Activated T-helper 9 cell treated with anti-CD3 and anti-CD28 coated beads, Interleukin-2, amount 50 U/mL, for 16 hours (primary cell): Measurements from ENCODE around the gene PIP5K1A.
A peak's percentile ranks its signal among the peaks of the same experiment; 100 is the strongest.
"Not testable (repeated sequence)": the region's sequence is repeated elsewhere in the genome, so short reads cannot be mapped to it uniquely, and the experiment has no call there.

Source experiments
- DNase-seq: peaks from one replicate; pipeline ENCODE4 v3.0.0-alpha.2; 2020; ENCODE audit warnings: low read depth

The PIP5K1A gene

DNA sequence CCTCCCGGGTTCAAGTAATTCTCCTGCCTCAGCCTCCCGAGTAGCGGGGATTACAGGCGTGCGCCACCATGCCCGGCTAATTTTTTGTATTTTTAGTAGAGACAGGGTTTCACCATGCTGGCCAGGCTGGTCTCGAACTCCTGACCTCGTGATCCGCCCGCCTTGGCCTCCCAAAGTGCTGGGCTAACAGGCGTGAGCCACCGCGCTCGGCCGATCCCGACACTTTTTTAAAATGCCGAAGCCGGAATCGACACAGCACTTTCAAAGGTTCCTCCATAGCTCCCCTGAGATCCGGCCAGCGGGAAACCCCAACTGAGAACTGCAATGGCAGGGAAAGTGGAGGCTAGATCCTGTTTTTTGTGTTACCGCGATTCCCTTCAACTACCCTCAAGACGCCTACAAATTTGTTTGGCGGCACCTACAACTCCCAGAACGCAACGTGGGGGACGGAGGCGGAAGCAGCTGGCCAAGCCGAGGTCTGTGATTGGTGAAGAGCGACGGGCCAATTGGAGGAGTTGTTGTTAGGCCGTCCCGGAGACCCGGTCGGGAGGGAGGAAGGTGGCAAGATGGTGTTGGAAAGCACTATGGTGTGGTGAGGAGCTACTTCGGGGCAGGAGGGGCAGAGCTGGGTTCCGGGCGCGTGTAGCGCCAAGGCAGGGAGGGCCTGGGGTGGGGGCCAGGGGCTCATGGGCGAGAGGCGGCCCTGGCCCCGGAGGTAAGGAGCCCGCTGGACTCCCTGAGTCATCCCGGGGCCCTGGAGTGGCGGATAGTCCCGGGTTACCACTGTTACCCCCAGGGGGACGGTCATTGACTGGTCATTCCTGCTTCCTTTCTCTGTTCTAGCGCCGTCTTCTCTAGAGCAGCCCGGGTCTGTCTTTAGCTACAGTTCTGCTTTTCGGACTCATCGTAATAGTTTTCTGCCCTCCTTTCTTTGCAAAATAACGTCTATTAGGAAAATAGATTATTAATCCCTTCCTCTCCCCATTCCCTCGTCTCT, 56.2 kb downstream of the PIP5K1A start, which contains the start of gene PSMD4:
PSMD4 (plus strand) TSS at position 518 of the 997 bp plus-strand sequence; CDS start at position 567, 49 bp downstream.
- DNase-seq: peak; percentile 86

DNA sequence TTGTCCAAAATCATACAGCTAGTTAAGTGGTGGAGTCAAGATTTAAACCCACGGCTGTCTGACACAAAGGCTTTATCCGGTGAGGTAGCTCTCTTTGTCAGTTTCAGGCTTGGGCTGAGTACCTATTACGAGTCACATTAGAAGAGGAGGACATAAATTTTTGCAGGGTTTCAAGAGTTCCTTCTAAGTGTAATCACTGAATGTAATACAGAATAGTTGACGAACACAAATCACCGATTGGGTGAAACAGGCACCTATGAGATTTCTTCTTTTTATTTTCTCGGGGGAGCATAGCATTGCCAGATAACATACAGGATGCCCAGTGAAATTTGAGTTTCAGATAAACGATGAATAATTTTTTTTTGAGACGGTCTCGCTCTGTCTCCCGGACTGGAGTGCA, 57.0 kb downstream of the PIP5K1A start:
- DNase-seq: no peak

DNA sequence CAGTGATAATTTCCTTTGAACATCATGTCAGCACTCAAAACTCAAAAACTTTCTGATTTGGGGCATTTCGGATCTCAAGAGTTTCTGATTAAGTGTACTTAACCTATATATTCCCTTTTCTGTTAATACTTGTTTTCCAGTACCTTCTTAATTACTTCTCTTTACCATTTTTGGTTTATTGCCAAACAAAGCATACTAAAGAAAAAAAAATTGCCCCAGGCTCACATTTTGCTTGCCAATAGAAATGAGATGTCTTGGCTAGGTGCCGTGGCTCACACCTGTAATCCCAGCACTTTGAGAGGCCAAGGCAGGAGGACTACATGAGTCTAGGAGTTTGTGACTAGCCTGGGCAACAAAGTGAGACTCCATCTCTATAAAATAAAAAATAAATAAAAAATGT, 61.0 kb downstream of the PIP5K1A start:
- no peak for DNase-seq

DNA sequence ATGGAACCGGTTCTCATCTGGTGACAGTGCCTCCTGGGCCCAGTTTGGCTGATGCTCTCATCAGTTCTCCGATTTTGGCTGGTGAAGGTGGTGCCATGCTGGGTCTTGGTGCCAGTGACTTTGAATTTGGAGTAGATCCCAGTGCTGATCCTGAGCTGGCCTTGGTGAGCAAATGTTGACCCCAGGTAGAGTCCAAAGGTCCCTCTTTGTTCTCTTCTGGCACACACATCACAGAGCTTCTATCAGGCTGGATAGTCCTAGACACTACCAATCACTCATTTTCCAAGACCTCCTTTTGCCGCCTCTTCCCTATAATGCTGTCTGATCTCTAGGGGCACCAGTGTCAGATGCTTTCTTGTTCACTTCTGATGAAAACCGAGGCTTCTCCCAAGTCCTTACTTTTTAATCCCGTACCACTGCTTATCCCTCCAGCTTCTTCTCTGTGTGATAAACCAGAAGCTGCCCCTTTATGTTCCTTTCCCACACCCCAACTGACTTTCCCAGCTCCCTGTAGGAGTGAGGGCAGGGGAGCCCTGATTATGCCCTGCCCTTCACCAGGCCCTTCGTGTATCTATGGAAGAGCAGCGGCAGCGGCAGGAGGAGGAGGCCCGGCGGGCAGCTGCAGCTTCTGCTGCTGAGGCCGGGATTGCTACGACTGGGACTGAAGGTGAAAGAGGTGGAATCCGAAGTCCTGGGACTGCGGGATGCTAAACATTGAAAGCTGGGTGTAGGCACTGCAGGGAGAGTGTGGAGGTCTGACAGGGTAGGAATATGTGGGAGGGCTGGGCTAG, 67.3 kb downstream of the PIP5K1A start:
- DNase-seq: no peak

DNA sequence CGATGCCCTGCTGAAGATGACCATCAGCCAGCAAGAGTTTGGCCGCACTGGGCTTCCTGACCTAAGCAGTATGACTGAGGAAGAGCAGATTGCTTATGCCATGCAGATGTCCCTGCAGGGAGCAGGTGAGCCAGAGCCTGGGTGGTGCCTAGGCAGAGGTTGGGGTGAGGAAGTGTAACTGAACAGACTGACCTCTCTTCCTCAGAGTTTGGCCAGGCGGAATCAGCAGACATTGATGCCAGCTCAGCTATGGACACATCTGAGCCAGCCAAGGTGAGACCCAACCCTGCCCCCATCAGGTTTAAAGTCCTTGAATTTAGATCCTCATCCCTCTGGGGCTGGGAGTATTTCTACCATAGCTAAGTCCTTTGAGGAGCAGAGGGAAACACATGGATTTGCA, 68.0 kb downstream of the PIP5K1A start:
- no peak for DNase-seq

DNA sequence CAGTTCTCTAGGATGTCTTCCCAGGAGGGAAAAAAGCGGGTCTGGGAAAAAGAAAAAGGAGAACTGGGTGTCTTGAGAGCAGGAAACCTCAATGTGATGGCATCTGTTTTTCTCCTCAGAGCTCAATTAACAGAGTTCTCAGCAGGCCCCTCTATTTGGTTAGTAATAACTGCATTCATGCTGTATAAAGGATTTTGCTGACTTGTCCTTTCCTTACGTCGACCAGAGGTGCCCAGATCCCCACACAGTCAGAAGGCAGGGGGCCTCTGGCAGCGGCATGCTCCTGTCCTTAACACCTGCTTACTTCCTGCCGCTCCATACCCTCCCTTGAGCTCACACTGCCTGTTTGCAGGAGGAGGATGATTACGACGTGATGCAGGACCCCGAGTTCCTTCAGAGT, 68.5 kb downstream of the PIP5K1A start:
- DNase-seq: no peak

DNA sequence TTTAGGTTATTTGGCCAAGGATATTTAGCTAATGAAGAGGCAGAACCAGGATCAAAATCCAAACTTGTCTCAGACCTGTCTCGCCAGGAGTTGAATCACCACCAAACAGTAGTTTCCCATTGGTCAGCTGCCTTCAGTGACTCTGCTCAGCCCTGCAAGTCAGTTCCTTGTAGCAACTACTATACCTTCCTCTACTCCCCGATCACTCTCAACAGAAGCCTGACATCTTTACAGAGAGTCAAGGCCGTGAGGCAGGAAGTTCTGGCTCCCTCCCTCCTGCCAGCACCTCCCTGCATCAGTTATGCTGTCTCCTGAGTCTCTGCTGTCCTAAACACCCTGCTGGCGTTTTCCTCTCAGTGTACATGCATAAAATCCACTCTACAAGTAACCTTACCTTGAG, 69.4 kb downstream of the PIP5K1A start:
- no peak for DNase-seq

DNA sequence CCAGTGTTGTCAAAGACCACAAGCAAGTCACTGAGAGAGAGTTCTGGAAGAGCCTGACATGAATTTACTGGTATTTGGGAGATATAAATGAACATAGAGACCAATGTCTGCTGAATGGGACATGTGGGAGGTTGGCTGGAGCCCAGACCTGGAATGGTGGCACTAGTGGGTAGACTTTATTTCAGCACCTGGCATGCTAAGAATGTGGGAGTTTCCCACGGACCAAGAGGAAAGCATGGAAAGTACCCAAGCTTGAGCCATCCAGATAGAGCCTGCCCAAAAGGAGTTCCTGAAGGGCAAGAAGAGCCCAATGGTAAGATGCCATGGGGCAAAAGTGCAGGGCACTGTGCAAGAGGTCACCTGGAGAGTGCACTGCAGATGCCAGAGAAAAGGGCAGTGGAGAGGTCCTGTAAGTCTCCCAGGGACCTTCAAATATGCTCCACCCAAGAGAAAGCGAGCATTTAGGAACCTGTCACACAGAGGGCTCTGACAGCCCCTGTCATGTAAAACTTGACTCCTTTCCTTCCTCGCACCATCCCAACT, 75.6 kb downstream of the PIP5K1A start:
- DNase-seq: no peak

DNA sequence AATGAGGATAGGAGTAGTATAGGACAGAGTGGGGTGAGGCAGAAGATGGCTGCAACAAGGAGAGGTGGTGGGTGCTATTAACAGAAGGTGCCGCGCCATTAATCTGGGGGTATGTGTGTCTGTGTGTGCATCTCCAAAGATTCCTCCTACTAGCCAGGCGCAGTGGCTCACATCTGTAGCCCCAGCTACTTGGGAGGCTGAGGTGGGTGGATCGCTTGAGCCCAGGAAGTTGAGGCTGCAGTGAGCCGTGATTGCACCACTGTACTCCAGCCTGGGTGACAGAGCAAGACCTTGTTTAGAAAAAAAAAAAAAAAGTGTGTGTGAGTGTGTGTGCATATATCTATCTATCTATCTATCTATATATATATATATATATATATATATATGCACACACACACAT, 77.0 kb downstream of the PIP5K1A start:
- DNase-seq: not testable (repeated sequence)

DNA sequence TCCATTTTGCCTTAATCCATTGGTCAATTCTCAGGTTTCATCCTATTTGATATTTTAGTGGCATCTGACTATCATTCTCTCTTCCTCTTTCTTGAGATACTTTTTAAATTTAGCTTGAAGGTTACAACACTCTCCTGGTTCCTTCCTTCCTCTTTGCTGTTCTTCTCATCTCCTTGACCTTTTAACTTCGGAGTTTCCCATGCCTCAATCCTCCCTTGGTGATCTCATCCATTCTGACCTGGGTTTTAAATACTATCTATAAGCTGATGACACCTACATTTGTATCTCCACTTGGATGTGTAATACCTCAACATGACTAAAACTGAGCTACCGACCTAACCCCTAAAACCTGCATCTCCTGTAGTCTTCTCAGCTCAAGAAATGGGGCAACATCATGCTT, 78.9 kb downstream of the PIP5K1A start:
- no peak for DNase-seq

DNA sequence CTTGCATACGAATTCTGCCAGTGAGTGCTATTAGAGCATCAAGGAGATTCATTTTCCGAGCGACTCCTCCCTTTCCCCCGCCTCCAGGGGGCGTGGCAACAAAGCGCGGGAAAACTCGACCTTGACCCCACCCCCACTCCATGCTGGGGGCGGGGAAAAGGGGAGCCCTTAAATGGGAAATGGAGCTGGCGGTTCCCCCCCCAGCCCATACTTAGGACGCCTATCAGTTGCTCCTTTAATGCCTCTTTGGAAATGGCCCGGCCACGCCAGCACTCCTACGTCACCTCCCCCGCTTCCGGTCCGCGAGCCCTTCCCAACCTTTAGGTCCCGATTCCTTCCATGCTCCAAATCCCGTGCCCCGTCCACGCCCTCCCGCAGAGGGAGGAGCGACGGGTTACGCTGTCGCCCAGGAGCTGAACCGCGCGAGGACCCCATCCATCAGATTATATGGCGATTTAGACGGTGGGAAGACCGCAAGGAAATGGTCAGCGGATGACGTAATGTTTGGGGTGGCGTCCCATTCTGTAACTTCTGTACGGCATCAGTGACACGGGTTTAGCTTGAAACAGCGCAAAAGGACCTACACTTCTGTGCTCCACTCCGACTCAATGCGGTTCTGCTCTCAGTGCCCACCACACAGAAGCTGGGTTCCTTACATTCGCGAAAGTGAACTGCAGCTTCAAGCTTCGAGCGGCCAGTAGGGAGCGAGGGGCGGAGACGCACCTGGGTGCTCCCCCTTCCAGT, 83.0 kb downstream of the PIP5K1A start:
- DNase-seq: peak; percentile 93

DNA sequence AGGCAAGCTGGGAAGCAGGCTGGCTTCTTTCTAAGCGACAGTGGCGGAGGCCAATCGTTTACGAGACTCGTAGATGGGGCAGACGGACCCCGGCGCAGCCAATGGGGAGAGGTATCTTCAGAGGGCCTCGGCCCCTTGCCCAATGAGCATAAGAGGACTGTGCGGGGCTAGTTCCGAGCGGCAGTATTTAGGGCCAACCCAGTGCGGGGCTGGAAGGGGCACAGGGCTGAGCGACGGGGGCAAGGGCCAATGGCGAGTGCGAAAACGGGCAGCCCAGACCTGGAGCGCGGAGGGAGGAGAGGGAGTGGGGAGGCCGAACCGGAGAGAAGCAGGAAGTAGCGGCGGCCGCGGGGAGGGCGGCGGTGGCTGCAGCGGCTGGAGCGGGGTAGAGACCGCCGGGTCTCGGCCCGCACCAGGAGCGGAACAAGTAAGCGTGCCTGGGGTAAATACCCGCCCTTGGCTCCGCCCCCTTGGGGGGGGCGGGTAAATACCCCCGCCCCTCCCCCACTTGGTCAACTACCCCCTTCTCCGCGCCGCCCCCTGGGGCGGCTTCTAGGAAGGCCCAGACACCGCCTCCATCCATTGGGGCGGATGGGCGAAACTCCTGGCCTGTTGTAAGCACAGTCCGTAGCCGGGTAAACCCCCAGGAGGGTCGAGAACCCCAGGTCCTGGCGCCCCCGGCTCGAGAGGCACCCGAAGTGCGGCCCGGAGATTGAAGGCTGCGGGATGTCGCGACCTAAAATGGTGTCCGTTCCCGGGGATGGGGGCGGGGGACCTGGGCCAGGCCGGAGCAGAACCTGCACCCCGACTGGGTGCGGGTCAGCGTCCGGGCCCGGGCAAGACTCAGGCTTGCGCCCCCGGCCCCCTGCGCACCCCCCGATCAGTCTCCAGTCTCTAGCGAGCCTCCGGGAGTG, 83.9 kb downstream of the PIP5K1A start, which contains the start of gene ZNF687:
ZNF687 (plus strand) TSS at position 331 of the 914 bp plus-strand sequence. CDS start 3,993 bp downstream, outside the sequence.
- DNase-seq: peak; percentile 96

DNA sequence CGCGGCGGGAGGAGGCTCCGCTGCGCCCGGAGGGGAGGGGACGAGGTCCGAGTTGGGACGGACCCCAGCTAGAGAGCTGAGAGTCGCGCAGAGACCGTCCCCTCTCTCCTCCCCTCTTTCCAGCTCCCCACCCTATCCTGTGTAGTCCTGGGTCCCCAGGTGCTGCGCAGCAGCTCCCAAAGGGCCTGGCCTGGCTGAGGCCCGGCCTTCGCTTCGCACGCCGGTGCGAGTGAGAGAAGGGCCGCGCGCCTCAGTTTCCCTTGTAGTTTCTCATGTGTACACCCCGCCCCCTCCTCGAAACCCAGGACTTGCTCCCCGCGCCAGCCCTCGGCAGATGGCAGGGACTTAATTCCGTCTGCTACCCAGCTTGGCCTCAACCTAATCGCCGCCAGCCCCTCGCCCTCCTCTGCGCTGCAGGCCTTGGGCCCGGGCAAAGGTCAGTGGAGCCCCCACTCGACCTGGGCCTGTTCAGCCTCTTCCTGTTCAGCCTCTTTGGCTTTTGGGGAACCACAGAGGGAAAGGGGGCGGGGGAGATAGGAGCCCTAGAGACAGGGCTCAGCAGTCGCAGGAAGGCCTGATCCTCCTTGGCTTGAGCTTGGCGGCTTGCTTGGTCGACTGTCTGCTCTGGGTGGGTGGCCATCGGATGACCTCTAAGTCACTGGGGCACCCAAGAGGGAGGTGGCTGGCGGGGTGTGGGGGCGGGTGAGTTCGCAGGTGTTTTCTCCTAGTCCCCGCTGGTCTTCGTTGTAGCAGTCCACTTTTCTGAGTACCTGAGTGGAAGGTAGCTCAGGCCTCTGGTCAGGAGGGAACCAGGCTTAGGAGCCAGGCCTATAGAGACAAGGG, 84.8 kb downstream of the PIP5K1A start:
- no peak for DNase-seq

DNA sequence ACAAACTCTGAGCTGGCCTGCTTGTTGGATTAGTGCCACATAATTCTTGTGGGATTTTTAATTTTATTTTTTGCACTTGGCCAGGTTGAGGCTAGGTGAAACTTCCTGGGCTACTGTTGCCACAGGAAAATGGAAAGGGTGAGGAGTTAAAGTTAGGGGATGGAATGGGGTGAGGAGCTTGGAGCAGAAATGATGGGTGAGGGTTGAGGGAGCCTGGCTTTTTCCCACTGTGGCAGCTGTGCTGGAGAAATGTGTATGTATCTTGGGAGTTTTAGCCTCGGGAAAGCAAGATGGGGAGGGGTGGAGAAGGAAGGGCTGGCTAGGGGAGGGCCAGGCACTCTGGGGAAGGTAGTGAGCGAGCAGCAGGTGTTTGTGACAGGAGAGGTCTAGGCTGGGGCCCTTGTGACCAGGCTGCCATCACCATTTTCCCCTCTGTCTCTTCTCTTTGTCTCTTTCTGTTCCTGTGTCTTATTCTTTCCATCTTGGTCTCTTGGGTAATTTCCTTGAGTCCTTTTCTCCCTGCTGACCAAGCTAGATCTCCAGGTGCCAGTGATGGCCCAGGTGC, 85.7 kb downstream of the PIP5K1A start:
- DNase-seq: no peak

DNA sequence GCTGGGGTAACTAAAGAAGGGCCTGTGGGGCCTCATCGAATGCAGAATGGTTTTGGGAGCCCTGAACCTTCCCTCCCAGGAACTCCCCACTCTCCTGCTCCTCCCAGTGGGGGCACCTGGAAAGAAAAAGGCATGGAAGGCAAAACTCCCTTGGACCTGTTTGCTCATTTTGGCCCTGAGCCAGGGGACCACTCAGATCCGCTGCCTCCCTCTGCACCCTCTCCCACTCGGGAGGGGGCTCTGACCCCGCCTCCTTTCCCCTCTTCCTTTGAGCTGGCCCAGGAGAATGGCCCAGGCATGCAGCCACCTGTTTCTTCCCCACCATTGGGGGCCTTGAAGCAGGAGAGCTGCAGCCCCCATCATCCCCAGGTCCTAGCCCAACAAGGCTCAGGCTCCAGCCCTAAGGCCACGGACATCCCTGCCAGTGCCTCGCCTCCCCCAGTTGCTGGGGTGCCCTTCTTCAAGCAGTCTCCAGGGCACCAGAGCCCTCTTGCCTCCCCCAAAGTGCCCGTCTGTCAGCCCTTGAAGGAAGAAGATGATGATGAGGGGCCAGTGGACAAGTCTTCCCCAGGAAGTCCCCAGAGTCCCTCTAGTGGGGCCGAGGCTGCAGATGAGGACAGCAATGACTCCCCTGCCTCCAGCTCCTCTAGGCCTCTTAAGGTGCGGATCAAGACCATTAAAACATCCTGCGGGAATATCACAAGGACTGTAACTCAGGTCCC, 88.4 kb downstream of the PIP5K1A start:
- no peak for DNase-seq

DNA sequence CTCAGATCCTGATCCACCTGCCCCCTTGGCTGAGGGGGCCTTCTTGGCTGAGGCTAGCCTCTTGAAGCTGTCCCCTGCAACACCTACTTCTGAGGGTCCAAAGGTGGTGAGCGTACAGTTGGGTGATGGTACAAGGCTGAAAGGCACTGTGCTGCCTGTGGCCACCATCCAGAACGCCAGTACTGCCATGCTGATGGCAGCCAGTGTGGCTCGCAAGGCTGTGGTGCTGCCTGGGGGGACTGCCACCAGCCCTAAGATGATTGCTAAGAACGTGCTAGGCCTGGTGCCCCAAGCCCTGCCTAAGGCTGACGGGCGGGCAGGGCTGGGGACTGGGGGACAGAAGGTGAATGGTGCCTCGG, 89.0 kb downstream of the PIP5K1A start:
- DNase-seq: no peak

DNA sequence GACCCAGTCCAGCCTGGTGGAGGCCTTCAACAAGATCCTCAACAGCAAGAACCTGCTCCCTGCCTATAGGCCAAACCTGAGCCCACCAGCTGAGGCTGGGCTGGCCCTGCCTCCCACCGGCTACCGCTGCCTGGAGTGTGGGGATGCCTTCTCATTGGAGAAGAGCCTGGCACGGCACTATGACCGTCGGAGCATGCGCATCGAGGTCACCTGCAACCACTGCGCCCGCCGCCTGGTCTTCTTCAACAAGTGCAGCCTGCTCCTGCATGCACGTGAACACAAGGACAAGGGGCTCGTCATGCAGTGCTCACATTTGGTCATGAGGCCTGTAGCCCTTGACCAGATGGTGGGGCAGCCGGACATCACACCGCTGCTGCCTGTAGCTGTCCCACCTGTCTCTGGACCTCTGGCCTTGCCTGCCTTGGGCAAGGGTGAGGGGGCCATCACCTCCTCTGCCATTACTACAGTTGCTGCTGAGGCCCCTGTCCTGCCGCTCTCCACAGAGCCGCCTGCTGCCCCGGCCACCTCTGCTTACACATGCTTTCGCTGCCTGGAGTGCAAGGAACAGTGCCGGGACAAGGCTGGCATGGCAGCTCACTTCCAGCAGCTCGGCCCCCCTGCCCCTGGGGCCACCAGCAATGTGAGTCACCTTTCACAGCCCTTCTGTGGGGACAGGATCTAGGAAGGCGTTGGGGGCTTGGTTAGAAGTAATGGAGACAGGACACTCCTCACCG, 89.6 kb downstream of the PIP5K1A start:
- no peak for DNase-seq

DNA sequence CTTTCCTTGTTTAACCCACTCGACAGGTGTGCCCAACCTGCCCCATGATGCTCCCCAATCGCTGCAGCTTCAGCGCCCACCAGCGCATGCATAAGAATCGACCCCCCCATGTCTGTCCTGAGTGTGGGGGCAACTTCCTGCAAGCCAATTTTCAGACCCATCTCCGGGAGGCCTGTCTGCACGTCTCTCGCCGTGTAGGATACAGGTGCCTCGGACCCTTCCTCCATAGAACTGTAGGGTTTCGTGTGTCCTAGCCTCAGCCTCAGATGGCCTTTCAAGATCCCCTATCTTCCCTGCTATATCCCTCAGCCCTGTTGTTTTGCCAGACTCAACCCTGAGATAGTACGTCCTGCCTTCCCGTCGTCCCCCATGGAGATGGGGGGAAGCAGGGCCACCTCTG, 90.2 kb downstream of the PIP5K1A start:
- no peak for DNase-seq
